HepG2 (cell line): Measurements from ENCODE around the gene RRAD. TPM values are rescaled to one million over a fixed set of nuclear protein-coding genes. Genes with fewer than 3 reads are reported as not detected.
A peak's percentile ranks its signal among the peaks of the same experiment; 100 is the strongest.

Experiments
- ATAD3A ChIP-seq: sonication (generic); formaldehyde crosslinking; IDR thresholded peaks from 2 replicates; pipeline ENCODE4 v1.4.0; 2020; ENCODE audit warnings: missing genetic modification reagents
- BRCA1 ChIP-seq: sonication (generic); formaldehyde crosslinking; IDR thresholded peaks from 2 replicates; pipeline ENCODE4 v1.4.0; 2020; ENCODE audit warnings: missing genetic modification reagents
- FOXK1 ChIP-seq: sonication (generic); formaldehyde crosslinking; IDR thresholded peaks from 2 replicates; pipeline ENCODE4 v1.4.0; 2020; ENCODE audit warnings: low read depth, missing genetic modification reagents, borderline replicate concordance
- GLMP ChIP-seq: sonication (generic); formaldehyde crosslinking; IDR thresholded peaks from 2 replicates; pipeline ENCODE4 v1.9.0; 2021; ENCODE audit warnings: missing genetic modification reagents, mild to moderate bottlenecking, borderline replicate concordance
- HNF4G ChIP-seq, 2 experiments: sonication (generic) in 1 of 2; formaldehyde crosslinking in 1 of 2; IDR thresholded peaks; 2 replicates each; pipeline versions ENCODE4 v1.4.0 to v1.6.1; 2011 to 2020; ENCODE audit warnings: borderline replicate concordance in 2 of 2, low read depth in 2 of 2, mild to moderate bottlenecking in 2 of 2, low read length in 1 of 2, missing genetic modification reagents in 1 of 2, moderate library complexity in 1 of 2
- REXO4 ChIP-seq: sonication (generic); formaldehyde crosslinking; IDR thresholded peaks from 2 replicates; pipeline ENCODE4 v1.8.0; 2022; ENCODE audit warnings: missing genetic modification reagents, mild to moderate bottlenecking, borderline replicate concordance
- TMF1 ChIP-seq: sonication (generic); formaldehyde crosslinking; IDR thresholded peaks from 2 replicates; pipeline ENCODE4 v1.8.1; 2022; ENCODE audit warnings: low read depth, missing genetic modification reagents
- XBP1 ChIP-seq: sonication (generic); formaldehyde crosslinking; IDR thresholded peaks from 2 replicates; pipeline ENCODE4 v1.5.0; 2020; ENCODE audit warnings: missing genetic modification reagents
- ZNF180 ChIP-seq: sonication (generic); formaldehyde crosslinking; IDR thresholded peaks from 2 replicates; pipeline ENCODE4 v1.4.0; 2020; ENCODE audit warnings: low read depth, missing genetic modification reagents, borderline replicate concordance
- ZNF3 ChIP-seq: IDR thresholded peaks from 2 replicates; pipeline ENCODE4 v1.7.0; 2017; ENCODE audit warnings: inconsistent platforms
- ZNF556 ChIP-seq: sonication (generic); formaldehyde crosslinking; IDR thresholded peaks from 2 replicates; pipeline ENCODE4 v1.4.0; 2020; ENCODE audit warnings: mild to moderate bottlenecking, missing genetic modification reagents, borderline replicate concordance
- ZNF557 ChIP-seq: sonication (generic); formaldehyde crosslinking; IDR thresholded peaks from 2 replicates; pipeline ENCODE4 v1.4.0; 2020; ENCODE audit warnings: missing genetic modification reagents
- ZNF841 ChIP-seq: sonication (generic); formaldehyde crosslinking; IDR thresholded peaks from 2 replicates; pipeline ENCODE4 v1.8.1; 2023; ENCODE audit warnings: missing genetic modification reagents, borderline replicate concordance
- polyA plus RNA-seq, 8 experiments: library from polyadenylated mRNA; depleted of rRNA in 3 of 8; stranded (reverse) in 7 of 8; unstranded in 1 of 8; fragments of >200 nt; fragmentation: Illumina TruSeq in 4 of 8; extraction: Trizol in 4 of 8; gene quantifications; 2 replicates each; pipeline versions ENCODE4 v1.2.1 to v1.2.3, GENCODE V29; 2011 to 2016; ENCODE audit warnings: low read depth in 4 of 8, missing spikeins in 1 of 8, mixed read lengths in 1 of 8; ENCODE audit not compliant: insufficient read depth in 1 of 8
- total RNA-seq, 5 experiments: library from RNA; depleted of rRNA; stranded (reverse); fragments of >200 nt; fragmentation: Illumina TruSeq; extraction: Trizol; gene quantifications; 2 replicates each; pipeline ENCODE4 v1.2.3, GENCODE V29; 2016; ENCODE audit warnings: low read depth in 1 of 5
- TF ChIP-seq, protein P1 (sequence below): sonication (generic); formaldehyde crosslinking; IDR thresholded peaks from 2 replicates; pipeline ENCODE4 v1.4.0; 2020; ENCODE audit warnings: mild to moderate bottlenecking, missing genetic modification reagents, borderline replicate concordance
- TF ChIP-seq, protein P2 (sequence below): sonication (generic); formaldehyde crosslinking; IDR thresholded peaks from 2 replicates; pipeline ENCODE4 v1.8.0; 2022; ENCODE audit warnings: low read depth, missing genetic modification reagents
- TF ChIP-seq, protein P3 (sequence below): sonication (generic); formaldehyde crosslinking; IDR thresholded peaks from 2 replicates; pipeline ENCODE4 v1.4.0; 2020; ENCODE audit warnings: missing genetic modification reagents

Gene RRAD
- total and polyA plus RNA-seq, 2 of the 13 experiments (the other 11 are each of a cell fraction or from before 2014, with no cell fraction given): 0.80 to 1.1 TPM

DNA sequence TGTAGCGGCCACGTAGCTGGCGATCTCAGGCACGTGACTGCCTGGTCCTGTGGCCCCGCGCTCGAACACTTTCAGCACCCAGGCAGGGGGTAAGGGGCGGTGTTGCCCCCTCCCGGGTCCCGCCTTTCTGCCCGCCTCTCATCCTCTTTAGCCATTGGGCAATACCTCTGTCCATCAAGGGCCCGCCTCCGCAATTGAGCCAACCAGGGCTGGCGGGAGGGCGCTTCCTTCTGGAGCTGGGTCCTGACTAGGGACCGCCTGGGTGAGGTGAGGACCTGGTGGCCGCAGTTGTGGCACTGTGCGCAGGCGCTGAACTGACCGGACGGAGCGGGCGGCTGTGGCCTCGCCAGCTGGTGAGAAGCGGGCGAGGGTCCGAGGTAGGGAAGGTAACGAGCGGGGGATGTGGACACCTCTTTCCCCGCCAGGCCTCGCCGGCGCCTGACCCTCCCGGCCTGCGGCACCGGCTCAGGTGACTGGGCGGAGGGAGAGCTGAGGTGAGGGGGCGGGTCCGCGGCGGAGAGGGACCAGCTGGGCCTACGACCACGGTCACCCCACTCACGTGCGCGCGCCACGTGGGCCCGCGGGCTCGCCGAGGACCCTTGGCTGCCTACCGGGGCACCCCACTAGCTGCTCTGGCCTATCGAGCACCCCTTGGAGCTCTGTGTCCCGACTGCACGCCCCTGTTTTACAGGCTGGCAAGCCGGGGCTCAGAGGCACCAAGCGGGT lies 44.9 kb downstream of the RRAD start, which contains the start of gene PDP2 (continued):
- TF ChIP-seq HNF4G (IDR thresholded peaks at IDR 0.05; ENCODE audit: borderline replicate concordance, low read depth, low read length) (0 out of 2 replicates have a peak, but pooled peaks have one; percentile 24), HNF4G (CRISPR knock-in tag; IDR thresholded peaks at IDR 0.05; ENCODE audit: borderline replicate concordance, low read depth) (peak; percentile 74; the same call in 1 of the 2 replicates), TMF1 (CRISPR knock-in tag) (peak; percentile 60; the same call in 1 of the 2 replicates), BRCA1 (CRISPR knock-in tag) (peak; percentile 69; the same call in 1 of the 2 replicates), ZNF556 (CRISPR knock-in tag) (peak; percentile 46; the same call in 1 of the 2 replicates), ZNF557 (CRISPR knock-in tag) (peak; percentile 26; the same call in 1 of the 2 replicates), ATAD3A (no peak), GLMP (CRISPR knock-in tag) (no peak; the same call in 1 of the 2 replicates), ZNF3 (CRISPR knock-in tag) (no peak), ZNF180 (CRISPR knock-in tag) (0 out of 2 replicates have a peak, but pooled peaks have one; percentile 7), REXO4 (CRISPR knock-in tag) (no peak; the same call in 1 of the 2 replicates), FOXK1 (CRISPR knock-in tag) (peak; percentile 51; the same call in 1 of the 2 replicates), ZNF841 (no peak), XBP1 (CRISPR knock-in tag) (peak; percentile 86)
- TF ChIP-seq, protein P1, sequence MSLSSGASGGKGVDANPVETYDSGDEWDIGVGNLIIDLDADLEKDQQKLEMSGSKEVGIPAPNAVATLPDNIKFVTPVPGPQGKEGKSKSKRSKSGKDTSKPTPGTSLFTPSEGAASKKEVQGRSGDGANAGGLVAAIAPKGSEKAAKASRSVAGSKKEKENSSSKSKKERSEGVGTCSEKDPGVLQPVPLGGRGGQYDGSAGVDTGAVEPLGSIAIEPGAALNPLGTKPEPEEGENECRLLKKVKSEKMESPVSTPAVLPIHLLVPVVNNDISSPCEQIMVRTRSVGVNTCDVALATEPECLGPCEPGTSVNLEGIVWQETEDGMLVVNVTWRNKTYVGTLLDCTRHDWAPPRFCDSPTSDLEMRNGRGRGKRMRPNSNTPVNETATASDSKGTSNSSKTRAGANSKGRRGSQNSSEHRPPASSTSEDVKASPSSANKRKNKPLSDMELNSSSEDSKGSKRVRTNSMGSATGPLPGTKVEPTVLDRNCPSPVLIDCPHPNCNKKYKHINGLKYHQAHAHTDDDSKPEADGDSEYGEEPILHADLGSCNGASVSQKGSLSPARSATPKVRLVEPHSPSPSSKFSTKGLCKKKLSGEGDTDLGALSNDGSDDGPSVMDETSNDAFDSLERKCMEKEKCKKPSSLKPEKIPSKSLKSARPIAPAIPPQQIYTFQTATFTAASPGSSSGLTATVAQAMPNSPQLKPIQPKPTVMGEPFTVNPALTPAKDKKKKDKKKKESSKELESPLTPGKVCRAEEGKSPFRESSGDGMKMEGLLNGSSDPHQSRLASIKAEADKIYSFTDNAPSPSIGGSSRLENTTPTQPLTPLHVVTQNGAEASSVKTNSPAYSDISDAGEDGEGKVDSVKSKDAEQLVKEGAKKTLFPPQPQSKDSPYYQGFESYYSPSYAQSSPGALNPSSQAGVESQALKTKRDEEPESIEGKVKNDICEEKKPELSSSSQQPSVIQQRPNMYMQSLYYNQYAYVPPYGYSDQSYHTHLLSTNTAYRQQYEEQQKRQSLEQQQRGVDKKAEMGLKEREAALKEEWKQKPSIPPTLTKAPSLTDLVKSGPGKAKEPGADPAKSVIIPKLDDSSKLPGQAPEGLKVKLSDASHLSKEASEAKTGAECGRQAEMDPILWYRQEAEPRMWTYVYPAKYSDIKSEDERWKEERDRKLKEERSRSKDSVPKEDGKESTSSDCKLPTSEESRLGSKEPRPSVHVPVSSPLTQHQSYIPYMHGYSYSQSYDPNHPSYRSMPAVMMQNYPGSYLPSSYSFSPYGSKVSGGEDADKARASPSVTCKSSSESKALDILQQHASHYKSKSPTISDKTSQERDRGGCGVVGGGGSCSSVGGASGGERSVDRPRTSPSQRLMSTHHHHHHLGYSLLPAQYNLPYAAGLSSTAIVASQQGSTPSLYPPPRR (CRISPR knock-in tag): peak; percentile 63
- TF ChIP-seq, protein P2, sequence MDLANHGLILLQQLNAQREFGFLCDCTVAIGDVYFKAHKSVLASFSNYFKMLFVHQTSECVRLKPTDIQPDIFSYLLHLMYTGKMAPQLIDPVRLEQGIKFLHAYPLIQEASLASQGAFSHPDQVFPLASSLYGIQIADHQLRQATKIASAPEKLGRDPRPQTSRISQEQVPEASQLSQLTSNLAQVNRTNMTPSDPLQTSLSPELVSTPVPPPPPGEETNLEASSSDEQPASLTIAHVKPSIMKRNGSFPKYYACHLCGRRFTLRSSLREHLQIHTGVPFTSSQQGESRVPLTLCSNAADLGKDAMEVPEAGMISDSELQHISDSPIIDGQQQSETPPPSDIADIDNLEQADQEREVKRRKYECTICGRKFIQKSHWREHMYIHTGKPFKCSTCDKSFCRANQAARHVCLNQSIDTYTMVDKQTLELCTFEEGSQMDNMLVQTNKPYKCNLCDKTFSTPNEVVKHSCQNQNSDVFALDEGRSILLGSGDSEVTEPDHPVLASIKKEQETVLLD (CRISPR knock-in tag): no peak
- TF ChIP-seq, protein P3, sequence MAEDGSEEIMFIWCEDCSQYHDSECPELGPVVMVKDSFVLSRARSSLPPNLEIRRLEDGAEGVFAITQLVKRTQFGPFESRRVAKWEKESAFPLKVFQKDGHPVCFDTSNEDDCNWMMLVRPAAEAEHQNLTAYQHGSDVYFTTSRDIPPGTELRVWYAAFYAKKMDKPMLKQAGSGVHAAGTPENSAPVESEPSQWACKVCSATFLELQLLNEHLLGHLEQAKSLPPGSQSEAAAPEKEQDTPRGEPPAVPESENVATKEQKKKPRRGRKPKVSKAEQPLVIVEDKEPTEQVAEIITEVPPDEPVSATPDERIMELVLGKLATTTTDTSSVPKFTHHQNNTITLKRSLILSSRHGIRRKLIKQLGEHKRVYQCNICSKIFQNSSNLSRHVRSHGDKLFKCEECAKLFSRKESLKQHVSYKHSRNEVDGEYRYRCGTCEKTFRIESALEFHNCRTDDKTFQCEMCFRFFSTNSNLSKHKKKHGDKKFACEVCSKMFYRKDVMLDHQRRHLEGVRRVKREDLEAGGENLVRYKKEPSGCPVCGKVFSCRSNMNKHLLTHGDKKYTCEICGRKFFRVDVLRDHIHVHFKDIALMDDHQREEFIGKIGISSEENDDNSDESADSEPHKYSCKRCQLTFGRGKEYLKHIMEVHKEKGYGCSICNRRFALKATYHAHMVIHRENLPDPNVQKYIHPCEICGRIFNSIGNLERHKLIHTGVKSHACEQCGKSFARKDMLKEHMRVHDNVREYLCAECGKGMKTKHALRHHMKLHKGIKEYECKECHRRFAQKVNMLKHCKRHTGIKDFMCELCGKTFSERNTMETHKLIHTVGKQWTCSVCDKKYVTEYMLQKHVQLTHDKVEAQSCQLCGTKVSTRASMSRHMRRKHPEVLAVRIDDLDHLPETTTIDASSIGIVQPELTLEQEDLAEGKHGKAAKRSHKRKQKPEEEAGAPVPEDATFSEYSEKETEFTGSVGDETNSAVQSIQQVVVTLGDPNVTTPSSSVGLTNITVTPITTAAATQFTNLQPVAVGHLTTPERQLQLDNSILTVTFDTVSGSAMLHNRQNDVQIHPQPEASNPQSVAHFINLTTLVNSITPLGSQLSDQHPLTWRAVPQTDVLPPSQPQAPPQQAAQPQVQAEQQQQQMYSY (CRISPR knock-in tag): peak; percentile 72; the same call in 1 of the 2 replicates
